Measurements from ENCODE around the gene BTN2A1. TPM values are rescaled to one million over a fixed set of nuclear protein-coding genes. Genes with fewer than 3 reads are reported as not detected.

The BTN2A1 gene
- total and polyA plus RNA-seq, 2 of the 13 experiments (the other 11 are each of a cell fraction or from before 2014, with no cell fraction given) = 16.4 to 30.4 TPM

GRCh38 chr6:26421259-26422144, 36.3 kb upstream of the BTN2A1 start (continued):
- TF ChIP-seq ARID5B (CRISPR knock-in tag; IDR thresholded peaks at IDR 0.05) (0 out of 2 replicates have a peak, but pooled peaks have one; percentile 21), POLR2A (IDR thresholded peaks at IDR 0.05; ENCODE audit: insufficient read depth in 1 of 2, low read depth in 2 of 2, low read length in 2 of 2) (peak; percentile 46 to 69), FOXC1 (CRISPR knock-in tag; IDR thresholded peaks at IDR 0.05; ENCODE audit: borderline replicate concordance) (0 out of 2 replicates have a peak, but pooled peaks have one; percentile 33), TBX2 (CRISPR knock-in tag; IDR thresholded peaks at IDR 0.05; ENCODE audit: borderline replicate concordance) (peak; percentile 35; the same call in 1 of the 2 replicates), ZNF768 (CRISPR knock-in tag; IDR thresholded peaks at IDR 0.05) (peak; percentile 53; the same call in 1 of the 2 replicates), POLR2AphosphoS5 (IDR thresholded peaks at IDR 0.05; ENCODE audit: low read depth, low read length) (peak; percentile 72), CREM (IDR thresholded peaks at IDR 0.05) (peak; percentile 94), CREM (CRISPR knock-in tag; IDR thresholded peaks at IDR 0.05) (no peak), SAP130 (CRISPR knock-in tag; IDR thresholded peaks at IDR 0.05; ENCODE audit: low read depth) (peak; percentile 20), KLF13 (CRISPR knock-in tag; IDR thresholded peaks at IDR 0.05) (0 out of 2 replicates have a peak, but pooled peaks have one; percentile 37), REST (IDR thresholded peaks at IDR 0.05; ENCODE audit: borderline replicate concordance in 1 of 2, low read depth in 1 of 2, low read length in 2 of 2) (0 out of 4 replicates have a peak, but pooled peaks of 1 of the 2 experiments have one; percentile 12), ASH2L (IDR thresholded peaks at IDR 0.05; ENCODE audit: insufficient read length, low read depth, low read length) (peak; percentile 72), RARG (CRISPR knock-in tag; IDR thresholded peaks at IDR 0.05; ENCODE audit: low read depth) (no peak), ZSCAN20 (CRISPR knock-in tag; IDR thresholded peaks at IDR 0.05; ENCODE audit: borderline replicate concordance) (0 out of 2 replicates have a peak, but pooled peaks have one; percentile 45), TMF1 (CRISPR knock-in tag; IDR thresholded peaks at IDR 0.05; ENCODE audit: low read depth) (no peak), RXRA (CRISPR knock-in tag; IDR thresholded peaks at IDR 0.05) (peak; percentile 64), RFX5 (IDR thresholded peaks at IDR 0.05; ENCODE audit: low read depth, low read length) (peak; percentile 99), ZFP41 (CRISPR knock-in tag; IDR thresholded peaks at IDR 0.05; ENCODE audit: borderline replicate concordance) (peak; percentile 71; the same call in 1 of the 2 replicates), ZNF777 (CRISPR knock-in tag; IDR thresholded peaks at IDR 0.05) (peak; percentile 26; the same call in 1 of the 2 replicates), PHF20 (CRISPR knock-in tag; IDR thresholded peaks at IDR 0.05) (no peak), MBNL3 (CRISPR knock-in tag; conservative IDR thresholded peaks at IDR 0.05) (no peak), ZNF557 (CRISPR knock-in tag; IDR thresholded peaks at IDR 0.05) (0 out of 2 replicates have a peak, but pooled peaks have one; percentile 70), CAMTA2 (CRISPR knock-in tag; IDR thresholded peaks at IDR 0.05; ENCODE audit: borderline replicate concordance) (peak; percentile 49; the same call in 1 of the 2 replicates)
